Lung microvascular endothelial cell (primary cell): ENCODE data around the gene ASTN1. TPM values are rescaled to one million over a fixed set of nuclear protein-coding genes. Genes with fewer than 3 reads are reported as not detected.

Experiments
- DNase-seq, 2 donors: peaks; one replicate each; pipeline versions ENCODE4 v3.0.0 to v3.0.0-alpha.2; 2010; ENCODE audit warnings: low read depth in 2 of 2
- total RNA-seq: library from RNA; depleted of rRNA; stranded (reverse); fragments of >200 nt; gene quantifications from 2 replicates; pipeline ENCODE4 v1.2.1, GENCODE V29; 2014

The ASTN1 gene
- total RNA-seq, 1 donor from 2014 or later = not detected

DNA sequence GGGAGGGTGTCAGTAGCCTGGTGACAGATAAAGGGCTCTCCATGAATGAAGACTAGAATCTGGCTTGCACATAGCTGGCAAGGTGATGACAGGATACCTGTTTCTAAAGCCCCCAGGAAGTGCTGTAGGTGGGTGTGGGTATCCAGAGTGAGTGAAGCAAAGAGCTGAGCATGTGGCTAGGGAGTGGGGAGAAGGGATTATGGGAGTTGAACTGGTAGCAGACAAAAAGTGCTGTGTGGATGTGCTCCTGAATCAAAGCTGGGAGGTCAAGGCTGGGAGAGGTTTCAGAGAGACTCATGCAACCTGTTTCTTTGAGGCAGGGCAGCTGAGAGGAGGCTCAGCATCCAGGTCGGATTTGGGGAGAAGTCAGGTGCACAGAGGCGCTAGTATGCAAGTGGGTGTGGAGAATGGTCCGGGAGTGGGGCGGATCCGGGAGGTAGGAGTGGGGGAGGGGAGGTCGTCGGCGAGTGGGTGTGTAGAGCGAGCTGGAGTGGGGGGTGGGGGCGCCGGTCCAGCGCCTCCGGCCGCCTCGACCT is 600 bp downstream of the ASTN1 start:
- DNase-seq = no peak

DNA sequence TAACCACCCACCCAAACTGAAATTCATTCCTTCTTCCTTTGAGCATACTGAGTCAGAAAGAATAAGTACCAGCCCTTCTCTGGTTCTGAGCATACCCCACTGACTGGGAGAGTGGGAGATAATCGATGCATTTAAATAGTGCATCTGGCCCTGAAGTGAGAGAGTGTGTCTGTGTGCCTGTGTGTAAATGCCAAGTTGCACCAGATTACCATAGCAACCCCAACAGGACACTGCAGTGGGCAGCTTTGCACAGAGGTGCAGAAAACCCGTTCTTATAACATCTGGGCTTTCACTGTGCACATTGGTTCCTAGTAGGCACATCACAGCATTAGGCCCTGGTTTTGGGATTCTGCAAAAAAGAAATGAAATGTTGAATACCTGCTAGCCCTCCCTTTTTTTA is 2.3 kb downstream of the ASTN1 start:
- DNase-seq = no peak

DNA sequence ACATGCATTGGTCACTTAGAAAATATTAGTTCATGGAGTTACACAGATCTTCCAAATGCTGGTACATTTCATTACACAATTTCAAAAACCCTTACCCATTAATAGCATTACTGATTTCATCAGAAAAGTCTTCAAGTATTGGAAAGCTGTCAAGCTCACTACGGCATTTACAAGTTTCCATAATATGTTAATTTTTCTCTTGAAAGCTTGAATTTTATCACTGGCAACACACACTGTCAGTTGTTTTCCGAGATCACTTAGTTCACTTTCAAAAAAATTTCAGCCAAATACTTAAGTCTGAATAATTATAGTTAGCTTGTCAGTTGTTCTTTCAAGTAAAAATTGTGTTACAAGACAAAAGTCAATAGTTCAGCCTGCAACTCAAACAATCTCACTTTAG is 18.0 kb downstream of the ASTN1 start:
- DNase-seq = no peak

DNA sequence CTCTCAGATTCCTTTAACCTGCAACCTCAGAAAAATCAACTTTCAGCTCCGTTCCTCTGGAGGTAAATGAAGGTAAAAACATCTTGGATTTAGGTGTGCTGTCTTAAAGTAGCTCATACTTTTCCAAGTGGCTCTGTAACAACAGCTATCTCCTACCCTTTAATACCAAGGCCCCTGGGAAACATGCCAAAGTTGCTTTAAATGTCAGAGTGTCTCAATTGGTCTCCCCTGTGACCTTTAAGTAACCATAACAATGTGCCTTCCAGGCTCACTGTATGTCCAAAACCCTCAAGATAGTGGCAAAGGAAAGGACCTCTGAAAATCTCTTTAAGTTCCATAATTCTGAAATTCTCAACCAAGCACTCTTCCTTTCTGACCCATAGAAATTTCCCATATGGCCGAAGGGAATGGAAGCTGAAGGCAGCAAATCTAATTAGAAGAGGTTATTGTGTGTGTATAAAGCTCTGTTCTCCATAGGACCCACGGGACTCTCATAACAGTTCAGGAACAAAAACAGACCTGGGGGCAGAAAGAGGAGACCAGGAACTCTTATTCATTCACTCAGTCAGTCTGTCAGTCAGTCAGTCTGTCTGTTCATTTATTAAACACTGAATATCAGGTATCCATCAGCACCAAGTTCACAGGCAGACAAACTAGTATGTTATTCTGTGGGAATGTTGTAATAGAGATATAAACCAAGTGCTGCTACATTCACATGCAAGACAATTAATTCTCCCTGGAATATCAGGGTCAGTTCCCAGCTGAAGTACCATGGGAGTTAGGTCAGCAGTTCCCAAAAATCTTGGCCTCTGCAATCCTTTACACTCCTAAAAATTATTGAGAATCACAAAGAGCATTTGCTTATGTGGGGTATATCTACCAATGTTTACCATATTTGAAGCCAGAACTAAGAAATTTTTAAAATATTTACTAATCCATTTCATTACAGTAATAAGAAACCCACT is 19.1 kb downstream of the ASTN1 start:
- no peak for DNase-seq

DNA sequence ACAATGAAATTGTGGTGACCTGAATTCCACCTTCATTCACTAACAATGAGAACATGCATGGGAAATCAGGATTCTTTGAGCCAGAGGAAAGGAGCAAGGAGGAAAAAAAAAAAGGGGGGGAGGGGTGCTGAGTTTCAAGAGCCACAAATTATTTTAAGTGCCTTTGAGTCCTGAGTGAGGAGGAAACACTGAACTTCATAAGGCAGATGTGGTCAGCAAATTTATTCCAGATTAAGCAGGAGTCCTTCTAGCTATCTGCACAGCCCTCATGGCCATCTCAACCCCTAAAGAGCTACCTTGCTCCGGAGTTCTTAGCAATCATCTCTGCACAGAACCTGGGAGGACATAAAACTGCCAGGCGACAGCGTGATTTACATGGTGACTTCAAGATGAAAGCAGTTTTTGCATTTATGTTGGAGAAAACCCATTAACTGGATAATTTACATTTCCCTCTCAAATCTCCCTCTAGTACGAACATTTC is 21.7 kb downstream of the ASTN1 start:
- no peak for DNase-seq

DNA sequence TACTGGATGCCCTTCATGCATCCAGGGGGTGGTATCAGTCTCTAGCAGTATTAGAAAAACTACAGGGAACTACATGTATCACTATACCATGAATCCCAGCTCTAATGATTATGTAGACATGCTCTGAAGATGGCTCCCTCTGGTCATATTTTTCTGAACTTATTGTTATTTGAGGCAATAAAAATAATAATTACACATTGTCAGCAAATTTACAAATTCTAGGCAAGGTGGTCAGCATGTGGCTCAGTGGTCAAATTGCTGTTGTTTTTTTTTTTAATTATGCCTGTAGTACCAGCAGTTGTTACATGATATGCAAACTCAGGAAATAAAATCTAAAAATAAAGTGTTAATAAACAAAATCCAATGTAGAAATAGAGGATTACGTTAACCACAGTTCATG is 22.5 kb downstream of the ASTN1 start:
- no peak for DNase-seq

DNA sequence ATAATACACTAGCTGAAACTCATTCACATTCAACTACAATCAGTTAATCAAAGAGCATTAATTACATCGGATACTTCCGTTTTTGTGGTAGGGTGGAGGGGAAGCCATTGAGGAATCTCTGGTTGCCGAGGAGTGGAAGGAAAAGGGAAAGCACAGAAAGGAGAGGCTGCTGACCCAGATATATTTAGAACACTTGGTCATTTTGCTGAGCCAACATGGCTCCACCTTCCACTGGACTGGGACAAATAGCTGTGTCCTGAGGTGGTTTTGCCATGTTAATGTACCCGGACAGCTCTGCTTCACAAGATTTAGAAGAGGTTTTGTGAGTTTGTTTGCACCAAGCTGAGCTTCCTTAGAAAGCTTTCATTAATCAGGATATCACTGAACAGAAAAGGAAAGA is 26.2 kb downstream of the ASTN1 start:
- no peak for DNase-seq

DNA sequence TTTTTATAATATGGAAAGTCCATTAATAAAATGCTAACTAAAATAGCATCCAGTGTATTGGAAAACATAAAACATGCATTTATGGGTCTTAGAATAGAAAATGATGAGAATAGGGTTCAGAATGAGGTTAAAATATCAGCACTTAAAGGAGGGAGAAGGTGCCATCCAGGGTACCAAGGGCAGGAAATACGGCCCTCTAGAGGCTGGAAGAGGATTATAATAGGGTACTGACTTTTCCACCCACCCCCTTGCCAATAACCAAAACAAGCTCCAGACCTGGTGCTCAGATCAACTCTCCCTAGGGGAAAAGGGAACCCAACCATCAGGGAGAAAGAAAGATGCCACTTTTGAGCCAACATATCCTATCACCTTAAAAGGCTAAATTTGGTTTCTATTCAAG is 26.7 kb downstream of the ASTN1 start:
- no peak for DNase-seq

DNA sequence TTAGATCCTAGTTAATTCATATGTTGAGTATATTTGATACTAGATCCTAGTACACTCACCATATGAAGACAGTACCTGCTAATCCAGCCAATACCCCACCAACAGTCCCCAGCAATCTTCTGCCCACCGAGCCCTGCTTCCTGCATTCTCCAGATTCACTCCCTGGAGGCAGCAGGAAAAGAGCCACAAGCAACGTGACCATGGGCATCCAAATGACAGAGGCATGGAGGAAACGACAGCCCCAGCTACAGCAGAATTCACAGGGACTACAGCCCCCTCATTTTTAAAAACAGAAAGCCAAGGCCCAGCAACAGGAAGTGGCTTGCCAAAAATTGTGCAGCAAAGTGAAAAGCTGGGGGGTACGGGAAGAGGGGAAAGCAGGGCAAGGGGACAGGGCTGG is 29.3 kb downstream of the ASTN1 start:
- DNase-seq = no peak

DNA sequence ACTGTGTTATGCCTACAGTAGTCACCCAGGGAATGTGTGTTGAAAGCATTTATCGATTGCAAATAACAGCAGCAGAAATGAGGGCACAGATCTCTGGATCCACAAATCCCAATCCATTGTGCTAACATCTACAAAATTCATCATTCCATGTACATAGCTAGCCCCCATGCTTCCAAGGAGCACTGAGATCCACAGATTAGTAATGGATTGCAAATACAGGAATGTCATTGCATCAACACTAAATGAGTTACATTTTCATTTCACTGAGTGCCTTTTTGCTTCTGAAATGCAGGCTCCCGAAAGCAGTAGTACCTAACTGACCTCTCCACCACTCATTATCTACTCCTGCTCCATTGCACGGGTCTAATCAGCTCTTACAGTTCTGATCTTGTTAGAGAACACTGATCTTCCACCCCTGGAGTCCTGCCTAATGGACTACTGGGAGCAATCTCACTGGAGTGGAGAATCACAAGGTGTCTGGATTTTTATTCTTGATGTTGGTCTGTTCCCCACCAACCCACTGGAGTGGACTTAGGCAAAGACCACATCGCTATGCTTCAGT is 30.5 kb downstream of the ASTN1 start:
- no peak for DNase-seq

DNA sequence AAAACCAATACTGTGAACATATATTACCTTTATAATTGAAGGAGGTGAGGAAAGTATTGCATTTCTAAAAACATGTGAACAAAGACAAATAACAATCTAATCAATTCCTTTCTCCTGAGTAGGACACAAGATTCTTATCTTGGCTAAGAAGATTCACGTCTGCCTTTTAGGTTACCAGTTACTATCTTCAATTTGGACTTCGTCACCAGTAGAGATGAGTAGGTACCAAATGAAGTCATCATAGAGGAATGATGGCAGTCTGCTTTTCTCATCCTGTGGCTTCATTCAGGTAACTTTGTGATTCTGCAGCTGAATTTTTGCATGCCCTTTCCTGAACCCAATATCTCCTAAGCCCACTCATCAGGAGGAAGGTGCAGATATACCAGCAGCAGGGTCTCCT is 32.4 kb downstream of the ASTN1 start:
- no peak for DNase-seq

DNA sequence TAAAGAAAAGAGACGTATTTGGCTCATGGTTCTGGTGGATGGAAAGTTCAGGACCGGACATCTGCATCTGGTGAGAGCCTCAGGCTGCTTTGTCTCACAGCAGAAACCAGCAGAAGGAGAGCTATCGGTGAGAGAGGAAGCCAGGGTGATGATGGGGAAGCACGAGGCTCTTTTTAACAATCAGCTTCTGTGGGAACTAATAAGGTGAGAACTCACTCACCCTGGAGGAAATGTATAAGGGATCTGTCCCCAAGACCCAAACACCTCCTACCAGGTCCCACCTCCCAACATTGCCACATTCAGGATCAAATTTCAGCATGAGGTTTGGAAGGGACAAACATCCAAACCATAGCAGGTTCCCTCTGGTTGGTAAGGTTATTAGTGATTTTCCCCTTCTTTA is 32.8 kb downstream of the ASTN1 start:
- no peak for DNase-seq

DNA sequence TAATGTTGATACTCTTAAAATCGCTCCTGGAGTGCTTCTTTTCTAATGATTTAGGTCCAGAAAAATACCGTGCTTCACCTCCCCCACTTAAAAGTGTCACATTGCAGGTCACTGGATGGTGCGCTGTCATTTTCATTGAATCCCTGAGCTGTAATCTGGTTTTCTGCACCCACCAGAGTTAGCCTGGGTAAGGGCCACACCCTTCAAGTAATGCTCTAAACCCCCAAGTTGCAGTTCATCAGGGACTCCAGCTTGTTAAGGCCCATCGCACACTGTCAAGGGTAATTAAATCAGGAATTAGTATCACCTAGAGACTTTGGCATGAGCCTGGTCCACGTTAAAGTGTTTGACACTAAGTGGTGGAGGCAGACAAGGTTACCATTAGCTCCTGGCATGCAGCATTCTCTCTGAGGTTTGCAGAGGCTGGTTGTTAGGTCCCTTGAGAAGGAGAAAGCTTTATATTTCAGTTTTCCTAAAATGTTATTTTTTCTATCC is 34.0 kb downstream of the ASTN1 start:
- no peak for DNase-seq

DNA sequence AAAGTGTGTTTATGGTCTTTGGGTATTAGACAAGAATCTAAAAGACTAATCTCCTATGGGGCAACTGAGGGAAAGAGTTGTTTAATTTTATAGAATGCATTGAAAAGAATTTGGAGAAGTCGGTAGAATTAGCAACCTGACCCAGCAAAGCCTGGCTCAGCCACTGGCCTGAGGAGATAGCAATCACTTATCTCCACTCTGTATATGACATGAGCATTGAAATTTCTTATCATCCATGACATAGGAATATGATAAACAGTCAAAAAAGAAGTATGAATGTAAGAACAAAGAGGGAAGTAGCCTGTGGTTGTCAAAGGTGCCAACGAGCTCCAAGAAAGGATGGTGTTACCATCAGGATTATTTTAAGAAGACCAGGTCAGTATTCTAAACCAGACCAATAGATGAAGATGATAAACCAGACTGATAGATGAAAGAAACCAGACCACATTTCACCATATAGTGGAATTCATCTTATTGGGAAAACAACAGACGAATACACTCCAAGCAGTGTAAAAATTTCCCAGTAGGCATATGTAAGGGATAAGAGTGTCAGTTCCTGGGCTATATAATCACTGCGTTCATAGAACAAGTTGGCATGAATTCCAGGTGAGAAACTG is 35.7 kb downstream of the ASTN1 start:
- no peak for DNase-seq

DNA sequence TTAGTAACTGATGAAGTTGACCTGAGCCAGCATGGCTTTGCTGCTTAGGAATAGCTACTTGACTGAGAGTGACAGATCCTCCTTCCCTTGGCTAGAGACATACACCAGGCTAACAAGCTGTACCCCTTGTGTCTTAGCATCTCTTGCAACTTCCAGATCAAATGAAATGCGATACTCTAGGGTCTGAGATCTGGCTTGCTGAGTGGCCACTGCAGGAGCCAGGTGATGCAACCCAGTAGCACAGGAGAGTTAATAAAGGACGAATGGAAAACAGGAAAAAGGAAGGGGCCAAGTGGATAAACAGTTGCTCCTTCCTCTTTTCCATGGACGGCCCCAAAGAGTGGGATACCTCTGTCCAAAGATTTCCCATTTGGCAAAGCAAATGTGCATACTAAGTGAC is 38.2 kb downstream of the ASTN1 start:
- DNase-seq = no peak

DNA sequence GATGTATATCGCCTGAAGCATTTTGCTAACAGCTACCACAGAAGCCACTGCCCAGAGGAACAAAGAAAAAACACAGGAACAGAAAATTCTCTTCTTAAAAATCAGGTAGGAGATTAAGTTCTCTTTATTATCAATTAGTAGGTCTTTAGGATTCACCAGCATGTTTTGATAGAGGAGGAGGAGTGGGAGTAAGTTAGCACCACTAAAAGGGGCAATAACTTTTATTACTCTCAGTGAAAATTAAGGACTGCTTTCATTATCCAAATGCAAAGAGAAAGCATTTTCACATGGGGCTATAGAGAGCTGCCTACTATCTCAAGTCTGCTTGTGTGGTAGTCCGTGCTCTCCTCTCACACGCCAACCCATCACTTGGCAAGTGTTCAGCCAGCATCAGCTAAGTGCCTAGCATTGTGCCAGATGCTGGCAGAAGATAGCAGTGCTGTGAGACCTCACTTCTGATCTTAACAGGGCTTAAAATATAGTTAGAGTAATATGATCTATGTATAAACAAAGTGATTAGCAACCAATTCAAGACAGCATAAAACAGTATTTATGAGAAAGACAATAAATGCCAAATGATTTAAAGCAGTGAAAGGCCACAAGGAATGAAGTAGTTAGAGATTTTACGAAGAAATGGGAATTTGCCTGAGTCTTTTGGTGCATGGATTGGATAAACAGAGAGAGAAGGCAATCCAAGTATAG is 39.8 kb downstream of the ASTN1 start:
- no peak for DNase-seq

DNA sequence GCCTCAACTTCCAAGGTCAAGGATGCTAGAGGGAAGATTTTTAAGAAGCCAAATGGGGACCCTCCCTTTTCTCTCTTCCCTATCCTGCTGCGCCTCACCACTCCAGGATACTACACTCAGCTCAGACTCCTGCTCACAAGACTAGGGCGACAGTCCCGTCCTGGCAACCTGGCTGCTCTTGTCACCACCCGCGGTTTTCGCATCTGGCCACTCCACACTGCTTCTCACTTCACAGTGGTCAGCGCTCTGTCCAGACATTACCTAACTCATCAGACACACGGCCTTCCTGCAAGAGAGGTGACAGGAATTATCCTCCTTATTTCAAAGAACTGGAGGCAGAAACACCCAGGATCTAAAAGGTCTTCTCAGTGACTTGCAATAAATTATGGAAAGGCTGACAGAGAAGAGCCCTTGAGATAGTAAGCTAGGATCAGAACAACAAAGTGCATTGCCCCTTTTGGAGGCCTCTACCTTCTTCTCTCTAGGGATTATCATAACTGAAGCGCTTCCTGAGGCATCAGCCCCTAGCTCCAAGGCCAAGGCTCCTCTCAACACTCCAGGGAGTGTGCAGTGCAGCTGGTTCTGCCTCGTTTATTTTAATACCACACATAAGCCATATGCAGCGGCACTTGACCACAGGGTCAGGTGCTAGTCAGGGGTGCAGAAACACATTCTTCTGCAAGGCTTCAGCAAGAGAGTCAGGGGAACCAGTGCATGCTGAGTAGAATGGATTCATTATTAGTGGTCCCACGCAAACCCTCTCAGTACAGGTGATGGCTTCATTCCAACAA is 41.9 kb downstream of the ASTN1 start:
- DNase-seq = no peak

DNA sequence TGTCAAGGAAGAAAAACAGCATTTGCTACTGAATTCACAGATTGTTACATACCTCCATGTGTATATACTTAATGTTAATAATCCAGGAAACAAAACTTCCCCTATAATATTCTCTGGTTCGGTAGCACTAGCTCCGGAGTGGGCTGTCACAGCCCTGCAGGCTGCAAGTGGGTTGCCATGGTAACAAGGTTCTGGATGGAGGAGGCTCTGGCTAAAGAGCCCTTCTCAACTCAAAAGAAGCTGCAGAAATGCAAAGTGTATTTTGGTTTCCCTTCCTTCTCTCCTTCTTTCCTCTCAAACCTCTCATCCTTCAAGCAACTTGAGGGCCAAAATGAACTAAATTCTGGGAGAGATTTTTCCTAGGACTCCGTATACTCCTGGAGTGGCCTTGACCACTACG is 45.2 kb downstream of the ASTN1 start:
- no peak for DNase-seq

DNA sequence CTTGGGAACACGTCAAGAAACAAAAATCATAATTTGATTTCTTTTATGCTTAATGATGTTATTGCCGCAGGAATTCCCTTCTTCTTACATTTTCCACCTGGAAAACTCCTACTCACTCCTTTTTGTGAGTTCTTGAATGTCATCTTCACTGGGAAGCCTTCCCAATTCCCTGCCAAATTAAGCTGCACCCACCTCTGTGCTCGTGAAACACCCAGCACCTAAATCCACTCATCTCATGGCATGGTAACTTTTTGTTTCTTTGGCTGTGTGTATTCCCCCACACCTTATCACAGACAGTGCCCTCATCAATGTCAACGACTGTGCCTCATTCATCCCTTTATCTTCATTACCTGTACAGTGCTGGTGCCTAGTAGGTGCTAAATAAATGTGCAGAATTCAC is 45.6 kb downstream of the ASTN1 start:
- no peak for DNase-seq

DNA sequence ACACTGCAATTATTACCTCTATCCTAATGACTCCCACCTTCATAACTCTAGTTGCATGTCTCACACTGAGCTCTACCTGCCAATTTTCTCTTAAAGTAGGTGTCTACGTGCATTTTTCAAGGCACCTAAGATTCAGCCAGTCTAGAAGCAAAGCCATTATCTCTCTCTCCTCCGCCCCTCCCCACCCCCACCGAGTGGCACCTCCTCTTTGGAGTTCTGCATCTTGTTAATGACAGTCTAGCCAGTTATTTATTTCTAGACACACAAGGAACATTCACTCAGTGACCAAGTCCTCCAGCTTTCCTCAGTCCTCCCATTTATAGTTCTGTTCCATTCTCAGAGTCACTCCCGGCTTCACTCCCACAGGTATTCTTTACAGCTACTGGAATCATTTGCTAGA is 47.6 kb downstream of the ASTN1 start:
- DNase-seq = no peak
